MV-4-11 (cell line): ENCODE data around the gene NEK5.
"Not testable (repeated sequence)": the region's sequence is repeated elsewhere in the genome, so short reads cannot be mapped to it uniquely, and the experiment has no call there.

ENCODE experiments used
- DNase-seq: peaks from one replicate; lab custom pipeline; 2025; lab: John Stamatoyannopoulos, UW

Gene NEK5

GRCh38 chr13:52070929-52071523 is 57.8 kb downstream of the NEK5 start:
- DNase-seq, result peak; percentile 18

- no peak for DNase-seq
Observed at GRCh38 chr13:52067237-52067636, 61.6 kb downstream of the NEK5 start.

- no peak for DNase-seq
Observed at GRCh38 chr13:52061587-52061986, 67.3 kb downstream of the NEK5 start.

GRCh38 chr13:52061064-52061463 is 67.8 kb downstream of the NEK5 start:
- DNase-seq, result not testable (repeated sequence)

GRCh38 chr13:52053460-52053859 is 75.4 kb downstream of the NEK5 start:
- no peak for DNase-seq

- DNase-seq, result no peak
Observed at GRCh38 chr13:52051400-52051799, 77.5 kb downstream of the NEK5 start.

GRCh38 chr13:52048516-52048915 is 80.4 kb downstream of the NEK5 start:
- no peak for DNase-seq

- no peak for DNase-seq
Observed at GRCh38 chr13:52047463-52047862, 81.4 kb downstream of the NEK5 start.

- DNase-seq, result no peak
Observed at GRCh38 chr13:52043675-52044074, 85.2 kb downstream of the NEK5 start.

- DNase-seq, result no peak
Observed at GRCh38 chr13:52036037-52036436, 92.8 kb downstream of the NEK5 start.

GRCh38 chr13:52034616-52035226 is 94.2 kb downstream of the NEK5 start:
- no peak for DNase-seq

- no peak for DNase-seq
Observed at GRCh38 chr13:52033039-52033438, 95.8 kb downstream of the NEK5 start.

- DNase-seq, result not testable (repeated sequence)
Observed at GRCh38 chr13:52030401-52030800, 98.5 kb downstream of the NEK5 start.

- no peak for DNase-seq
Observed at GRCh38 chr13:52029569-52029968, 99.3 kb downstream of the NEK5 start.

GRCh38 chr13:52027832-52028231 is 101.0 kb downstream of the NEK5 start:
- no peak for DNase-seq

- DNase-seq, result no peak
Observed at GRCh38 chr13:52026246-52026626, 102.6 kb downstream of the NEK5 start.

- DNase-seq, result no peak
Observed at GRCh38 chr13:52025475-52026245, 103.2 kb downstream of the NEK5 start.

GRCh38 chr13:52024481-52024880 is 104.4 kb downstream of the NEK5 start, which contains the start of gene UTP14C:
Gene UTP14C, plus strand, starts transcription at chr13:52024691. Its CDS starts 4,114 bp downstream, at chr13:52028805.
- no peak for DNase-seq

GRCh38 chr13:52022356-52022755 is 106.5 kb downstream of the NEK5 start:
- no peak for DNase-seq

GRCh38 chr13:52020191-52020590 is 108.7 kb downstream of the NEK5 start:
- DNase-seq, result no peak

GRCh38 chr13:52016296-52016695 is 112.6 kb downstream of the NEK5 start:
- DNase-seq, result no peak

- no peak for DNase-seq
Observed at GRCh38 chr13:52012512-52012836, 116.4 kb downstream of the NEK5 start.
